ENCODE measurements around the gene DBR1. TPM values are rescaled to one million over a fixed set of nuclear protein-coding genes. Genes with fewer than 3 reads are reported as not detected.
A peak's percentile ranks its signal among the peaks of the same experiment; 100 is the strongest.

DBR1 gene
- total RNA-seq, 1 experiment from 2014 or later = 31.9 TPM

- DNase-seq (ENCODE audit: low spot score) = no peak
Measured at GRCh38 chr3:138124188-138124587, 50.5 kb downstream of the DBR1 start.

GRCh38 chr3:138119423-138119766 is 55.3 kb downstream of the DBR1 start:
- no peak for DNase-seq (ENCODE audit: low spot score)

- peak; percentile 78 for DNase-seq (ENCODE audit: low spot score)
Measured at GRCh38 chr3:138118612-138119422, 55.9 kb downstream of the DBR1 start.

DNA sequence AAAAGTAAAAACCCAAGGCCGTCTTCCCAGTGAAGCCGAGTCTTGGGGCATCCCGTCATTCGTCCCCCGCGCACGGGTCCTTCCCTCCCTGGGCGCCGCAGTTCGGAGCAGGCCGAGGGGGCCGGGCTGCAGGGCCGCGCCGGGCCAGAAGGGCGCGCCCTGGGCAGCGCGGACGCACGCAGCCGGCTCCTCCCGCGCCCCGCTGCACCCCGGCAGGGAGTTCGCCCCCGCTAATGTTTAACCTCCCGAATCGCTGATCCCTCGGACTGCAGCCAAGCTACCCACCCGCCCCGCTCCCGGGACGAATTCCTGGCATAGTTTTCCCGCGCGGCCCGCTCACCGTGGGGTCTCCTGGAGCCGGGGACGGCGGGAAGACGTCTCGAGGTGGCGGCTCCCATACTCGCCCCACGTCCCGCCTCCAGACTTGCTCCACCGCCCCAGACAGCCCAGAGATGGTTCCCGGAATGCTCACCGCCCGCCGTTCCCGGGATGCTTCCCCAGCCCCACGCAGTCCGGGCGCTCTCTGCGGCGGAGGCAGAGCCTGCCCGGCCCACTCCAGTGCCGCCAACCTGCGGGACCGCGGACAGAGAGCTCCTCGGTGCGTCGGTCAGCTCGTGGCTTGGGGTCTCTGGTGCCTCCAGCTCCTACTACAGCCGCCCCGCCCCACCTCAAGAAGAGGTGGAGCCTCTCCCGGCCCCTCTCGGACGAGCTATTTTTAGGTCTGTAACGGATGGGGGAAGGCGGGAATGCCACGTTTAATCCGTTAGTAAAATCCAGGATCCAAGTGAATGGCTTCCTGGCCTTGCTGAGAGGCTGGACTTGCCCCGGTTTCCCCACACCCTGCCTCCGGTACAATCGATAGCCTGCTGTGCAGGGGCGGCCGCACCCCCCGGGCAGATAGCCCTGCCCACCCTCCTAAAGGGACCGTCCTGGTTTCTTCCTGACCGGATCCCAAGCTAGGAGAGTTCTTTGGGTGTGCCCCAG is 59.4 kb downstream of the DBR1 start, which contains the start of gene DZIP1L:
Gene DZIP1L, minus strand, starts transcription at position 621 of the 984 bp plus-strand sequence. CDS start 11,637 bp downstream, outside the sequence.
- DNase-seq (ENCODE audit: low spot score) = peak; percentile 71

- DNase-seq (ENCODE audit: low spot score) = no peak
Measured at GRCh38 chr3:138114431-138114918, 60.2 kb downstream of the DBR1 start.

- DNase-seq (ENCODE audit: low spot score) = no peak
Measured at GRCh38 chr3:138113326-138113725, 61.4 kb downstream of the DBR1 start.

- DNase-seq (ENCODE audit: low spot score) = no peak
Measured at GRCh38 chr3:138112362-138112761, 62.4 kb downstream of the DBR1 start.

Other genes starting within 250 kb of the DBR1 start
- gene CLDN18, start 164.8 kb downstream of the DBR1 start, total RNA-seq (2014; rRNA removed; shearing (Covaris generic)) = not detected in 2 replicates
- 4.5 and 6.3 TPM in 2 replicates for gene DZIP1L, start 59.3 kb downstream of the DBR1 start, total RNA-seq (2014; rRNA removed; shearing (Covaris generic))
- gene A4GNT, start 42.5 kb downstream of the DBR1 start, total RNA-seq (2014; rRNA removed; shearing (Covaris generic)) = not detected in 2 replicates
- 40.0 and 81.3 TPM in 2 replicates for gene ARMC8, start 12.4 kb upstream of the DBR1 start, total RNA-seq (2014; rRNA removed; shearing (Covaris generic))
- not detected in 2 replicates for gene NME9, start 154.9 kb upstream of the DBR1 start, total RNA-seq (2014; rRNA removed; shearing (Covaris generic))
- 8.3 and 9.4 TPM in 2 replicates for gene MRAS, start 173.7 kb upstream of the DBR1 start, total RNA-seq (2014; rRNA removed; shearing (Covaris generic))

Measured in H4 (cell line).